Stimulated activated naive CD4-positive, alpha-beta T cell treated with Interleukin-2 at 50 U/mL for 16 hours (primary cell): Measurements from ENCODE around the gene TENT5C.

Experiments
- DNase-seq: peaks from one replicate; lab custom pipeline; 2025; lab: John Stamatoyannopoulos, UW

TENT5C gene

DNA sequence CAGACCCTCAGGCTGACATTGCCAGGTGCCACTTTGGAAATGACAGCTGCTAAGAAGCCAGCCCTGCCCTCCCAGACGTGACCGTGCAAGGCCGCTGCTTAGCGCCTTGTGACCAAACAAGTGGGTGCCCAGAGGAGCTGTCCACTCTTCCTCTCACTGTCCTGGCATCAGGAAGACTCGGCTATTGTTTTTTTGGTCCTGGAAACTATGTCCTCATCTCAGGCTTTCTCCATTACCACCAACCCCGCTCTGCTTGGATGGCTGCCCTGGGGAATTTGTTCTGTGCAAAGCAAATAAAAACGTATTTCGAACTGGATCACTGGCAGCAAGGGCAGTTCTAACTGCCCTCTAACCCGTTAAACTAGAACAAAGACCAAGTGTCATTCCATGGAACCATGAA, 13.7 kb upstream of the TENT5C start:
- DNase-seq = no peak

DNA sequence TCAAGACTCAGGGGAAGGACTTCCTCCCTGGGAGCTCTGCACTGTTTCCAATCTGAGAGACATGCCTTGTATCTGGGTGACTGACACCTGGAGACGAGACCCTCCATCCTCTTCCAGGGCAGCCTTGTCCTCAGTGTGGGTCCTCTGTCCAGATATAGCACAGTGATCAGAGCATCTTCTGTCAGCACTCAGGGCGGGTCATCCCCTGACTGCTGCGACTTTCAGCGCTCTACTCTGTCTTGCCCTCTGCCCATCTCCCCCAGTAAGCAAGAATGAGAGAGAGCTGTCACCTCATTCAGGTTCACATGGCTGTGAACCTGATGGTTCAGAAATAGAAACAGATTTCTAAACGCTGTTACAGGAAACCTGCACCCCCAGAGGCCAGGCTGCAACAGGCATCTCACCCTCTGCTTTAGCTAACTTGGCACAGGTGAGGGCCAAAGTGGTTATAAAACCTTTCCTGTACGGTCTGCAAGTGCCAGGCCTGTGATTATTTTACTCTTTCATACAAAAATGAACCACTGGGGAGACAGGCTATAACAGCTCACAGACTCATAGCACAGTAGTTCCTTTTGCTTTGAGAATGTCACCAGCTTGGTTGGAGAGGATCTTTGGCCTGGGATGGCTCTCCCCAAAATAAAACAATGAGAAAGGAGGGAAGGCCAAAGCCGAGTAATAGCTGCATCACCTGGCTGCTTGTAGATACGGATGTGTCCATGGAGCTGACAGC, 11.4 kb upstream of the TENT5C start:
- no peak for DNase-seq

- DNase-seq = no peak
Measured at GRCh38 chr1:117596023-117596720, 9.7 kb upstream of the TENT5C start.

GRCh38 chr1:117598489-117598888, 7.4 kb upstream of the TENT5C start:
- no peak for DNase-seq

DNA sequence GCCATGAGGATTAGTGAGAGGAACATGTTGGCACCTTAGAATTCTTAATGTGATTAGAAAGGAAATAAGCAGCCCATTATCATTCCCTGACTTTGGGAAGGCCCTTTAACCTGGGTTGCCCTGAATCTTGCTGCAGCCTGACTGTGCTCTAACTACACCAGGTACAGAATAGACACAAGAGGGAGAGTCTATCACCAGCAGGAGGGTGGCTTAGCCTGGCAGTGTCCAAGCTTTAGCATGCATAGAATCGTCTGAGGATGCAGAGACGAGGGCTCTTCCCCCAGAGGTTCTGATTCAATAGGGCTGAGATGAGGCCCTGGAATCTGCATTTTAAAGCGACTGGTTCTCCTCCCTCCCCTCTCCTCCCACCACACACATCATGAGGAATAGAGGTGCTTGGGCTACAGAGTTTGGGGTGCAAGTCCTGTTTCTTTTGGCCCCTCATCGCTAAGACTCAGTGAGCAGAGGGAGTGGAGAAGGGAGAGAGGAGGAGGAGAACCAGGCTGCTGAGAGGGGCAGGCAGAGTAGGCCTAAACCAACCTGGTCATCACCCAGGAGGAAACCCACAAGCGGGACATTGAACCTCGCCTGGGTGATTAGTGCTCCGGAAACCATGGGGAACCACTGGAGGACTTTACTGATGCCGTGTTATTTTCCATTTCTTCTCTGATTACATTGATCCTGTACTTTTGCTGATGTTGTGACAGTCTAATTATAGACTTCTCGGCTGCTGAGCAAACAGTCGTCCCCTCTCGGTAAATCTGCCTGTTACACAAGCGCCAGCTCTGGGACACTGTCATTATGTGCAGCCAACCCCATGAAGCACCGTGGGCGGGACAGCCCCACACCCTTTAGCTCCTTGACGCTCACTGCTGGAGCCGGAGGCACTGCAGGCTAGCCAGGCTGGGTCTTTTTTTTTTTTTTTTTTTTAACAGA, 6.3 kb upstream of the TENT5C start:
- DNase-seq = no peak

- no peak for DNase-seq
Measured at GRCh38 chr1:117600325-117600943, 5.4 kb upstream of the TENT5C start.

GRCh38 chr1:117600966-117601365, 4.9 kb upstream of the TENT5C start:
- DNase-seq = no peak

- no peak for DNase-seq
Measured at GRCh38 chr1:117602862-117603261, 3.0 kb upstream of the TENT5C start.

GRCh38 chr1:117605164-117605773, 579 bp upstream of the TENT5C start:
- no peak for DNase-seq

- DNase-seq = peak; percentile 54
Measured at GRCh38 chr1:117606649-117607430, 992 bp downstream of the TENT5C start.

DNA sequence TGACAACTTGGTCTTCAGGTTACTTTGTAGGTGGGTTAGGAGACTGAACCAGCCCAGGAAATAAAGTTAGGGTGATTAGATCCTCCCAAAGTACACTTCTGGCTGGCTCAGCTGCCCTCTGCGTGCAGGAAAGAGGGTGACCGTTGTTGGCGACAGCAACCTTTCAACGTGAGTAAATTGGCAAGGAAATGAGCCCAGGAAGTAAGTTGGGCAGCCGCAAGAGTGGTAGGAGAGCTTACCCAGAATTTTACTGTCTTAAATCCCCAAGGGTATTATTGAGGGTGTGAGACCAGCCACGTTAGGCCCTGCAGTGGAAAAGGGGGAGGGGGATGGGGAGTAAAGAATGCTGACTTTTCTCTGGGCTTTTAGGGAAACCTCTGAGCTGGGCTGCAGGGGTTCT, 1.6 kb downstream of the TENT5C start:
- DNase-seq = peak; percentile 17

- no peak for DNase-seq
Measured at GRCh38 chr1:117608115-117608615, 2.3 kb downstream of the TENT5C start.

- DNase-seq = no peak
Measured at GRCh38 chr1:117608758-117609157, 2.9 kb downstream of the TENT5C start.

DNA sequence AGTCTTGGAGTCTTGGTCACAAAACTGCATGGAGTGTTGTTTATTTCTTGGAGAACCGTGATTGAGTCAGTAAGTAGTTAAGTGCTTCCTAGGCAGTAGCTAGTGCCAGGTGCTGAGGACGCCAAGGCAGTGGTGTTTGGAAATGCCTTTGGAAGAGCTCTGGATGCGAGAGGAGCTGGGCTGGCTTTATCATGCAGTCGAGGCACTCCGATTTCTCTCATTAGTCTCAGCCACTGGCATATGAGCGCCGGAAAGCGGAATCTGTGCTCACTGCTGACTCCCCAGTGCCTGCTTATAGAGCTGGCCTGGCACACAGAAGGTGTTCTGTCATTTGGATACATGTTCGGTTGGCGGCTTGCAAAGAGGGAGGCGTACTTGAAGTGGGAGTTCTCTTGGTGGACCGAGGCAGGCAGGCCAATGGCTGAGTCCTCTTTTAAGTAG, 3.6 kb downstream of the TENT5C start:
- no peak for DNase-seq

DNA sequence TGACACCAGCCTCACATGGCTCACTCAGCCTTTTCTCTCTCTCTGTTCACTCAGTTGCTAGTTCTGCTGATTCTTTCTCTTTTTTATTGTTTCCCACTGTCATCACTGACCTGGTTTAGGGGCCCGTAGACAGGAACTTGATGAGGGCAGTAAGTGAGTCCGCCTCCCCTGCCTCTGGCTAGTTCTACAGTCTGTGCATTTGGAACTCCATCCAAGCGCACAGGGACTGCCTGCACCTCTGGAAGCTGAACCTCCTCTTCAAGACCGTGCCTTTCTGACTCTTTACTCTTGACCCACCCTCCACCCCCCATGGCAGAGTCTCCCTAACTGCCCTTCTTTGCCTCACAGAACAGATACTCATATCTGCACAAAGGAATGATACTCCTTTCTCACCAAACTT, 4.2 kb downstream of the TENT5C start:
- no peak for DNase-seq

DNA sequence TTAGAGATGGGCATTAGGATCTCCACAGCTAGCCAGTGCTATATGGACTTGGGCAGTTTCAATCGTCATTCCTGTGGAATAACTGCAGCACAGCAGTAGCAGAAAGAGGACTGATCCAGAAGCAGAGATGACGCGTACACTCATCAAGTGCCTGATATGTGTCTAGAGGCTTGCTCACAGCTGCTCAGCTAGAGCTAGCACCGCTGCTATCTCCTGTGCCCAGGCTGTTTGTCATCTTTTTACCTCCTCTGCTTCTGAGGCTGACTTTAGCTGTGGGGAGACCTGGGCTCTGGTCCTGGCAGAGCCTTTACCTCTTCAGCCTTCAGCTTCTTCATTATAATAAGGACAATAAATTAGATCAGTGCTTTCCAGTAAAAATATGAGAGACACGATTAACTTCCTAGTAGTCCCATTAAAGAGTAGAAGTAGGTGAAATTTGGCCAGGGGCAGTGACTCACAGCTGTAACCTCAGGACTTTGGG, 5.3 kb downstream of the TENT5C start:
- DNase-seq = no peak

DNA sequence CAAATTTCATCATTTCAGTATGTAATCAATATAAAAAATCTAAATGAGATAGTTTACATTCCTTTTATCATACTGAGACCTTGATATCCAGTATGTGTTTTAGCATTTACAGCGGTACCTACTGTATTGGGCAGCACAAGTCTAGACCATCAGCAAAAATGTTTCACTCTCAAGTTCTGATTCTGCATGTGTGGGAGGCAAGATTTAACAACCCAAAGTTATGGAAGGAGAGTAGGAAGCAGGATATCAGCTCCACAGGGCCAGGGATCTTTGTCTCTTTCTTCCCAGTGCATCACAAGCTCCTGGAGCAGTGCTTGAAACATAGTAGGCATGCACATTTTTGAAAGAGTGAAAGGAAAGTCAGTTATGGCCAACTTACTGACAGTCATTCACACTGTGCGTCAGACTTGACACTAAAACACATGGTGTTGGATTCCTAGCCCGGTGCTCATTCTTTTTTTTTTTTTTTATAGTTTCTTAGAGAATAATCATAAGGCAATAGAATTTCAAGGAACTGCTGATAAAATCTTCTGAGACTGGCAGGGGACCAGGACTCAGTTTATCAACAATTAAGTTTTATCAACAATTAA, 6.1 kb downstream of the TENT5C start:
- no peak for DNase-seq

- no peak for DNase-seq
Measured at GRCh38 chr1:117612517-117613248, 6.8 kb downstream of the TENT5C start.

DNA sequence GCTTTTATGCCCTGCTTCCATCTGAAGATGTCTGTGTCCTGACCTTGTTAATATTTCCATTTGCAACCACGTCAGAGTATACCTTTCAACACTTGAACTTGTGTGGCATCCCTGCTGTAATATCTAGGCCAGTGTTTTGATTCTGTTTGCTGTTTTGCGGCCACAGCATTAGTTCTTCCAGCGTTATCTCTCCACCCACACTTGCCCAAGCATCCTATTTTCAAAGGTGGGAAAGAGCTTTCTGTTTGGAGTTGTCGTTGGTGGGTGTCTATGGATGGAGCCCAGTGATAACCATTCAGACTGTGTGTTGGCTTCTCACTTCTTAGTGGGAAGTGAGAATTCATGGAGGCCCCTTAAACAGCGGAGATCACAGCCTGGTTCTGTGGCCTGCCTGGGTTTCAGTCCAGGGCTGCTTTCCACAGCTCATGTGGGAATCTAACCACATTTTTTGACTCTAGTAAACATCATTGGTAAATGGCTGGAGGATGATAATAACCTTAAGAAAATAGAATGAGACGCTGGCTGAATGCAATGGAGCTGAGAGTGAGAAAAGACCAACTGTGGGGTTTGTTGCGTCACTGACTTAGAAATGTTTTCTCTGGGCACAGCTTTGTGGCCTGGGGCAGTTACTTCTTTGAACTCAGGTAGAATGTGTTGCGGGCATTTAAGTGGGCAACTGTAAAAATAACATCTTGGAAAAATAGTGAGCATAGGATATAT, 7.6 kb downstream of the TENT5C start:
- no peak for DNase-seq
